WTC11 (cell line): Measurements from ENCODE around the gene SBNO2.

Experiments
- CREM ChIP-seq: sonication (generic); formaldehyde crosslinking; IDR thresholded peaks from 2 replicates; pipeline ENCODE4 v1.8.1; 2022; ENCODE audit warnings: mild to moderate bottlenecking, missing genetic modification reagents, moderate library complexity
- E2F4 ChIP-seq: sonication (generic); formaldehyde crosslinking; IDR thresholded peaks from 2 replicates; pipeline ENCODE4 v1.8.1; 2022; ENCODE audit warnings: low read depth, mild to moderate bottlenecking, moderate library complexity, missing genetic modification reagents, borderline replicate concordance
- E2F5 ChIP-seq: sonication (generic); formaldehyde crosslinking; IDR thresholded peaks from 2 replicates; pipeline ENCODE4 v1.8.1; 2022; ENCODE audit warnings: mild to moderate bottlenecking, moderate library complexity, missing genetic modification reagents
- JUN ChIP-seq: sonication (generic); formaldehyde crosslinking; IDR thresholded peaks from 2 replicates; pipeline ENCODE4 v1.8.0; 2023; ENCODE audit warnings: mild to moderate bottlenecking, missing genetic modification reagents
- MAX ChIP-seq: sonication (generic); formaldehyde crosslinking; IDR thresholded peaks from 2 replicates; pipeline ENCODE4 v1.8.0; 2022; ENCODE audit warnings: mild to moderate bottlenecking, missing genetic modification reagents
- NR1H2 ChIP-seq: sonication (generic); formaldehyde crosslinking; IDR thresholded peaks from 2 replicates; pipeline ENCODE4 v1.9.0; 2021; ENCODE audit warnings: mild to moderate bottlenecking, moderate library complexity, missing genetic modification reagents
- ZBTB43 ChIP-seq: sonication (generic); formaldehyde crosslinking; IDR thresholded peaks from 2 replicates; pipeline ENCODE4 v1.8.1; 2023; ENCODE audit warnings: mild to moderate bottlenecking, missing genetic modification reagents
- TF ChIP-seq, protein P1 (sequence below): fragments of 200-600 bp; IDR thresholded peaks from 2 replicates; pipeline ENCODE4 v1.8.0; 2022; ENCODE audit warnings: antibody characterized with exemption

DNA sequence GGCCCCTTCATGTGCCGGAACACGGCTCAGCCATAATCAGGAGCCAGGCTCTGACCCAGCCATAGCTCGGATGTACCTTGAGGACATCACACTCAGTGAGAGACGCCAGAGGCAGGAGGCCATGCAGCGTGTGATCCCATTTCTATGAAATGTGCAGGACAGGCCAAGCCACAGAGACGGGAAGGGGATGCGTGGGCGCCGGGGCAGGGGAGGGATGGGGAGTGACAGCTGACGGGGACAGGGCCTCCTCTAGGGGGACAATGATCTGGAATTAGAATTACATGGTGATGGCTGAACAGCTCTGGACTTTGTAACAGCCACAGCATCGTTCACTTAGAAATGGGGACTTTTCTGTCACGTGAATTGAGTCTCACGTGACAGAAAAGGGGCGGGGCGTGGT is 34.9 kb downstream of the SBNO2 start:
- TF ChIP-seq, protein P1, sequence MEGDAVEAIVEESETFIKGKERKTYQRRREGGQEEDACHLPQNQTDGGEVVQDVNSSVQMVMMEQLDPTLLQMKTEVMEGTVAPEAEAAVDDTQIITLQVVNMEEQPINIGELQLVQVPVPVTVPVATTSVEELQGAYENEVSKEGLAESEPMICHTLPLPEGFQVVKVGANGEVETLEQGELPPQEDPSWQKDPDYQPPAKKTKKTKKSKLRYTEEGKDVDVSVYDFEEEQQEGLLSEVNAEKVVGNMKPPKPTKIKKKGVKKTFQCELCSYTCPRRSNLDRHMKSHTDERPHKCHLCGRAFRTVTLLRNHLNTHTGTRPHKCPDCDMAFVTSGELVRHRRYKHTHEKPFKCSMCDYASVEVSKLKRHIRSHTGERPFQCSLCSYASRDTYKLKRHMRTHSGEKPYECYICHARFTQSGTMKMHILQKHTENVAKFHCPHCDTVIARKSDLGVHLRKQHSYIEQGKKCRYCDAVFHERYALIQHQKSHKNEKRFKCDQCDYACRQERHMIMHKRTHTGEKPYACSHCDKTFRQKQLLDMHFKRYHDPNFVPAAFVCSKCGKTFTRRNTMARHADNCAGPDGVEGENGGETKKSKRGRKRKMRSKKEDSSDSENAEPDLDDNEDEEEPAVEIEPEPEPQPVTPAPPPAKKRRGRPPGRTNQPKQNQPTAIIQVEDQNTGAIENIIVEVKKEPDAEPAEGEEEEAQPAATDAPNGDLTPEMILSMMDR: no peak
- TF ChIP-seq NR1H2 (CRISPR knock-in tag) (no peak), E2F4 (CRISPR knock-in tag) (no peak), JUN (no peak), ZBTB43 (CRISPR knock-in tag) (no peak), E2F5 (CRISPR knock-in tag) (no peak), CREM (CRISPR knock-in tag) (no peak), MAX (CRISPR knock-in tag) (no peak)
